ENCODE measurements around the gene THAP12. TPM values are rescaled to one million over a fixed set of nuclear protein-coding genes. Genes with fewer than 3 reads are reported as not detected.
A peak's percentile ranks its signal among the peaks of the same experiment; 100 is the strongest.
"Not testable (repeated sequence)": the region's sequence is repeated elsewhere in the genome, so short reads cannot be mapped to it uniquely, and the experiment has no call there.

The THAP12 gene, protein sequence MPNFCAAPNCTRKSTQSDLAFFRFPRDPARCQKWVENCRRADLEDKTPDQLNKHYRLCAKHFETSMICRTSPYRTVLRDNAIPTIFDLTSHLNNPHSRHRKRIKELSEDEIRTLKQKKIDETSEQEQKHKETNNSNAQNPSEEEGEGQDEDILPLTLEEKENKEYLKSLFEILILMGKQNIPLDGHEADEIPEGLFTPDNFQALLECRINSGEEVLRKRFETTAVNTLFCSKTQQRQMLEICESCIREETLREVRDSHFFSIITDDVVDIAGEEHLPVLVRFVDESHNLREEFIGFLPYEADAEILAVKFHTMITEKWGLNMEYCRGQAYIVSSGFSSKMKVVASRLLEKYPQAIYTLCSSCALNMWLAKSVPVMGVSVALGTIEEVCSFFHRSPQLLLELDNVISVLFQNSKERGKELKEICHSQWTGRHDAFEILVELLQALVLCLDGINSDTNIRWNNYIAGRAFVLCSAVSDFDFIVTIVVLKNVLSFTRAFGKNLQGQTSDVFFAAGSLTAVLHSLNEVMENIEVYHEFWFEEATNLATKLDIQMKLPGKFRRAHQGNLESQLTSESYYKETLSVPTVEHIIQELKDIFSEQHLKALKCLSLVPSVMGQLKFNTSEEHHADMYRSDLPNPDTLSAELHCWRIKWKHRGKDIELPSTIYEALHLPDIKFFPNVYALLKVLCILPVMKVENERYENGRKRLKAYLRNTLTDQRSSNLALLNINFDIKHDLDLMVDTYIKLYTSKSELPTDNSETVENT
- total RNA-seq = 10 to 100 TPM; 39.4 to 40.6 TPM

GRCh38 chr11:76380977-76381719, at the start of gene THAP12, which contains the start of gene GVQW3:
THAP12 (minus strand) TSS chr11:76381132; CDS start chr11:76380836, 296 bp downstream.
GVQW3 (plus strand) TSS chr11:76381323; CDS start chr11:76381829, 506 bp downstream.
- CTCF ChIA-PET = interaction anchor here (1.0 kb wide), 1 partner anchor 174 kb away, joined by 3 read pairs; no protein-coding TSS in a partner anchor
- Mint-ChIP-seq H3K4me3 (peak within 1 kb of the TSS; percentile 91), H3K27me3 (ENCODE audit: low read depth) (no peaks in the 10 kb centered on the region), H3K36me3 (ENCODE audit: low read depth) (peaks cover 7% of the 10 kb centered on the region), H3K4me1 (ENCODE audit: low read depth) (peaks cover 58% of the 10 kb centered on the region), H3K9me3 (no peaks in the 10 kb centered on the region), H3K27ac (peak within 1 kb of the TSS; percentile 91)
- peak; percentile 97 for DNase-seq
- intact Hi-C loops (cut with micrococcal nuclease) = loop anchor here (1.0 to 5.0 kb wide), 8 partner anchors 10 to 1440 kb away; partner anchors contain the start of genes AAMDC, ACER3, RSF1 and UVRAG

DNA sequence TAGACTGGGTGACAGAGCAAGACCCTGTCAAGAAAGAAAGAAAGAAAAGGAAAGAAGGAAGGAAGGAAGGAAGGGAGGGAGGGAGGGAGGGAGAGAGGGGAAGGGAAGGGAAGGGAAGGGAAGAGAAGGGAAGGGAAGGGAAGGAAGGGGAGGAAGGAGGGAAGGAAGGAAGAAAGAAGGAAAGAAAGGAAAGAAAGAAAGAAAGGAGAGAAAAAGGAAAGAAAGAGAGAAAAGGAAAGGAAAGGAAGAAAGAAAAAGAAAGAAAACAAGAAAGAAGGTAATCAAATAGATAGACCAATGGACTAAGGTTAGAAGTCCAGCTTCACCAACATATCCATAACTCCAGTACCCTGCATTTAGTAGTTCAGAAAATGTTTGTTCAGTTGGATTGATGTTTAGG, 45.7 kb upstream of the THAP12 start:
- CTCF ChIA-PET = no interaction called here
- intact Hi-C loops (cut with micrococcal nuclease) = no loop called here
- no peaks in the 10 kb centered on the region for H3K9me3 Mint-ChIP-seq
- DNase-seq = no peak
- H3K4me1 Mint-ChIP-seq (ENCODE audit: low read depth) = peaks cover 10% of the 10 kb centered on the region
- peaks cover 9% of the 10 kb centered on the region for H3K27me3 Mint-ChIP-seq (ENCODE audit: low read depth)
- H3K4me3 Mint-ChIP-seq = no peak overlapping the region
- no peaks in the 10 kb centered on the region for H3K36me3 Mint-ChIP-seq (ENCODE audit: low read depth)
- H3K27ac Mint-ChIP-seq = no peak overlapping the region

GRCh38 chr11:76424891-76425290, 44.0 kb upstream of the THAP12 start:
- DNase-seq = no peak
- intact Hi-C loops (cut with micrococcal nuclease) = loop anchor here (2.0 to 5.0 kb wide), 4 partner anchors 20 to 218 kb away; partner anchors contain the start of genes EMSY, GVQW3, THAP12 and WNT11
- peaks cover 9% of the 10 kb centered on the region for H3K27me3 Mint-ChIP-seq (ENCODE audit: low read depth)

GRCh38 chr11:76424379-76424778, 43.4 kb upstream of the THAP12 start:
- CTCF ChIA-PET = no interaction called here
- Mint-ChIP-seq H3K27me3 (ENCODE audit: low read depth) (peaks cover 10% of the 10 kb centered on the region), H3K36me3 (ENCODE audit: low read depth) (no peaks in the 10 kb centered on the region), H3K4me1 (ENCODE audit: low read depth) (peaks cover 10% of the 10 kb centered on the region), H3K9me3 (no peaks in the 10 kb centered on the region), H3K4me3 (no peak overlapping the region), H3K27ac (no peak overlapping the region)
- peak; percentile 42 for DNase-seq
- intact Hi-C loops (cut with micrococcal nuclease) = loop anchor here (2.0 to 5.0 kb wide), 4 partner anchors 20 to 217 kb away; partner anchors contain the start of genes EMSY, GVQW3, THAP12 and WNT11

More at GRCh38 chr11:76424891-76425290, 44.0 kb upstream of the THAP12 start:
- H3K4me3 Mint-ChIP-seq = no peak overlapping the region
- H3K27ac Mint-ChIP-seq = no peak overlapping the region
- CTCF ChIA-PET = interaction anchor here (0.6 kb wide), 1 partner anchor 14 kb away, joined by 4 read pairs; no protein-coding TSS in a partner anchor
- H3K4me1 Mint-ChIP-seq (ENCODE audit: low read depth) = peaks cover 10% of the 10 kb centered on the region
- H3K36me3 Mint-ChIP-seq (ENCODE audit: low read depth) = no peaks in the 10 kb centered on the region
- H3K9me3 Mint-ChIP-seq = no peaks in the 10 kb centered on the region

DNA sequence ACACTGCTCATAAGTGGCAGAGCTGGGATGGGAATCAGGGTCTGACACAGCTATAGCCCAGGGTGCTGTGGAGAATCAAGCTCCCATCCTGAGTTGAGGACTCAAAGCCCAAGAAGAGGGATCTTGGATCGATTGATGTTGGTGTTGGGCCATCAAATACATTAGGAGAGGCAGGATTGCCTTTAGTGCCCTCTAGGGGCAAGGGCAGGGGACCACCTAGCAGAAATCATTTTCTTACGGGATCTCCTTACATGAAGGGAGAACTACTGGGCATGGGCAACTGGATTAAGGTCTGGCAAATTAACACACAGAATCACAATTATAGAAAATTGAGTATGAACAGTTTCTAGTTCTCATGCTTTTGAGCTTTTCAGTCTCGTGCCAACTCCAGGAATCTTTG, 39.0 kb upstream of the THAP12 start:
- H3K36me3 Mint-ChIP-seq (ENCODE audit: low read depth) = no peaks in the 10 kb centered on the region
- H3K4me3 Mint-ChIP-seq = no peak overlapping the region
- peaks cover 7% of the 10 kb centered on the region for H3K4me1 Mint-ChIP-seq (ENCODE audit: low read depth)
- peak; percentile 32 for DNase-seq
- intact Hi-C loops (cut with micrococcal nuclease) = loop anchor here (2.0 to 5.0 kb wide), 4 partner anchors 38 to 261 kb away; partner anchors contain the start of genes GVQW3, THAP12 and WNT11
- CTCF ChIA-PET = interaction anchor here (0.8 to 1.6 kb wide), 3 partner anchors 10 to 211 kb away, joined by 4 to 6 read pairs (median 4); no protein-coding TSS in a partner anchor
- no peaks in the 10 kb centered on the region for H3K9me3 Mint-ChIP-seq
- H3K27ac Mint-ChIP-seq = no peak overlapping the region
- H3K27me3 Mint-ChIP-seq (ENCODE audit: low read depth) = peaks cover 5% of the 10 kb centered on the region

GRCh38 chr11:76415073-76415472, 34.1 kb upstream of the THAP12 start:
- no peak overlapping the region for H3K27ac Mint-ChIP-seq
- no peaks in the 10 kb centered on the region for H3K36me3 Mint-ChIP-seq (ENCODE audit: low read depth)
- H3K9me3 Mint-ChIP-seq = no peaks in the 10 kb centered on the region
- peak; percentile 40 for DNase-seq
- H3K4me1 Mint-ChIP-seq (ENCODE audit: low read depth) = no peaks in the 10 kb centered on the region
- CTCF ChIA-PET = no interaction called here
- H3K27me3 Mint-ChIP-seq (ENCODE audit: low read depth) = peaks cover 5% of the 10 kb centered on the region
- H3K4me3 Mint-ChIP-seq = no peak overlapping the region
- intact Hi-C loops (cut with micrococcal nuclease) = no loop called here

- Mint-ChIP-seq H3K27ac (no peak overlapping the region), H3K4me3 (no peak overlapping the region), H3K4me1 (ENCODE audit: low read depth) (no peaks in the 10 kb centered on the region), H3K27me3 (ENCODE audit: low read depth) (no peaks in the 10 kb centered on the region), H3K36me3 (ENCODE audit: low read depth) (no peaks in the 10 kb centered on the region), H3K9me3 (no peaks in the 10 kb centered on the region)
- intact Hi-C loops (cut with micrococcal nuclease) = no loop called here
- DNase-seq = no peak
- CTCF ChIA-PET = no interaction called here
These were observed 30.0 kb upstream of the THAP12 start for GRCh38 chr11:76410851-76411357.

- H3K27me3 Mint-ChIP-seq (ENCODE audit: low read depth) = no peaks in the 10 kb centered on the region
- intact Hi-C loops (cut with micrococcal nuclease) = no loop called here
- H3K9me3 Mint-ChIP-seq = no peaks in the 10 kb centered on the region
- no peaks in the 10 kb centered on the region for H3K4me1 Mint-ChIP-seq (ENCODE audit: low read depth)
- CTCF ChIA-PET = no interaction called here
- no peaks in the 10 kb centered on the region for H3K36me3 Mint-ChIP-seq (ENCODE audit: low read depth)
- DNase-seq = no peak
- H3K4me3 Mint-ChIP-seq = no peak overlapping the region
- no peak overlapping the region for H3K27ac Mint-ChIP-seq
These were observed 27.4 kb upstream of the THAP12 start for GRCh38 chr11:76408171-76408965.

DNA sequence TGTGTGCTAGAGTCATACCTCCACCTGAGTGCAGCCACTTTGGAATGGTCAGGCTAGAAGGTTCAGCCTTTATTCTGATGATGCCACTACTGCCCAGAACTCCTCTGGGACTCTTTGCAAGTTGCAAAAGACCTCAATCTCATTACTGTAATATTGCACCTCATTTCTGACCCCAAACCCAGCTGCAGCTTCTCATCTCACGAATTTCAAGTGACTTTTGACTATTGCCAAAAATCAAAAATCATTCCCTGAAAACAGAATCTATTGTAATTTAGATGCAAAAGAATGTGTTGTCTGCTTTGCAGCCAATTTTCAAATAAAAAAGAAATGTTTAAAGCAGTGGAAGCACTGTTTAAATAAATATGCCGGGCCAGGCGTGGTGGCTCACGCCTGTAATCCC, 25.4 kb upstream of the THAP12 start:
- Mint-ChIP-seq H3K9me3 (no peaks in the 10 kb centered on the region), H3K27me3 (ENCODE audit: low read depth) (no peaks in the 10 kb centered on the region), H3K4me1 (ENCODE audit: low read depth) (no peaks in the 10 kb centered on the region), H3K27ac (no peak overlapping the region), H3K36me3 (ENCODE audit: low read depth) (no peaks in the 10 kb centered on the region), H3K4me3 (no peak overlapping the region)
- CTCF ChIA-PET = no interaction called here
- intact Hi-C loops (cut with micrococcal nuclease) = no loop called here
- DNase-seq = no peak

DNA sequence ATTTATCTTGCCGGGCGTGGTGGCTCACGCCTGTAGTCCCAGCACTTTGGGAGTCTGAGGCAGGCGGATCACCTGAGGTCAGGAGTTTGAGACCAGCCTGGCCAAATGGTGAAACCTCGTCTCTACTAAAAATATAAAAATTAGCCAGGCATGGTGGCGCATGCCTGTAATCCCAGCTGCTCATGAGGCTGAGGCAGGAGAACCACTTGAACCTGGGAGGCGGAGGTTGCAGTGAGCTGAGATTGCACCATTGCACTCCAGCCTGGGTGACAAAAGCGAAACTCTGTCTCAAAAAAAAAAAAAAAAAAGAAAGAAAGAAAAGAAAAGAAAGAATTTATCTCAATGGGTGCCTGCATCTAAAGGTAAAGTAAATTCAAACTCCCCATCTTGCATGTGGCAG, 20.6 kb upstream of the THAP12 start:
- intact Hi-C loops (cut with micrococcal nuclease); H3K36me3 Mint-ChIP-seq (ENCODE audit: low read depth); H3K4me3 Mint-ChIP-seq; H3K9me3 Mint-ChIP-seq; H3K27ac Mint-ChIP-seq; DNase-seq; H3K4me1 Mint-ChIP-seq (ENCODE audit: low read depth); H3K27me3 Mint-ChIP-seq (ENCODE audit: low read depth): not testable (repeated sequence)
- CTCF ChIA-PET = interaction anchor here (0.6 kb wide), 1 partner anchor 111 kb away, joined by 3 read pairs; no protein-coding TSS in a partner anchor

- H3K27ac Mint-ChIP-seq = no peak overlapping the region
- no peak for DNase-seq
- H3K36me3 Mint-ChIP-seq (ENCODE audit: low read depth) = no peaks in the 10 kb centered on the region
- intact Hi-C loops (cut with micrococcal nuclease) = no loop called here
- CTCF ChIA-PET = no interaction called here
- no peaks in the 10 kb centered on the region for H3K4me1 Mint-ChIP-seq (ENCODE audit: low read depth)
- no peaks in the 10 kb centered on the region for H3K9me3 Mint-ChIP-seq
- no peak overlapping the region for H3K4me3 Mint-ChIP-seq
- H3K27me3 Mint-ChIP-seq (ENCODE audit: low read depth) = no peaks in the 10 kb centered on the region
These were observed 20.0 kb upstream of the THAP12 start for GRCh38 chr11:76400967-76401366.

All from activated naive CD4-positive, alpha-beta T cell treated with anti-CD3 and anti-CD28 coated beads for 36 hours (primary cell).